ENCODE data around the gene SHISAL2B.

The SHISAL2B gene

DNA sequence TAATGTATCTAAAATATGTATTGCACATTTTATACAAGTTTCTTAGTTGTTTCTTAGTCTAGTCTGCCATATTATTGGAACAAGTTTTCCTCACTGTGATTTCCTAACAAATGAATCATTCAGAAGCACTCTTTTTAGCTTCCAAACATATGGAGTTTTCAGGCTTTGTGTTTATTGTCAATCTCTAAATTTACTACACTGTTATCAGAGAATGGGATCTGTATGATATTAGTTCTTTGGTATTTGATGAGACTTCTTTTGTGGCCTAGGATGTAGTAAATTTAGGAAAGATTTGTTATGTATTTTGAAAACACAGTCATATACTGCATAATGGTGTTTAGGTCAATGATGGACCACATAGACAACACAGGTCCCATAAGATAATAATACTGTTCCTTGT lies 52.5 kb downstream of the SHISAL2B start:
- Histone ChIP-seq H3K27ac (no peak overlapping the region), H3K36me3 (replicated peaks) (peaks cover 3% of the 10 kb centered on the region), H3K4me3 (ENCODE audit: low read depth, low read length) (no peak overlapping the region), H3K27me3 (replicated peaks) (no peaks in the 10 kb centered on the region)
- TF ChIP-seq CTCF (IDR thresholded peaks at IDR 0.05; ENCODE audit: low read depth, low read length, missing control alignments): no peak
- no peak for DNase-seq
- in situ Hi-C loops (cut with HindIII; ENCODE audit: low pct_ligation_motif_present, low sequenced_read_pairs): no loop called here

DNA sequence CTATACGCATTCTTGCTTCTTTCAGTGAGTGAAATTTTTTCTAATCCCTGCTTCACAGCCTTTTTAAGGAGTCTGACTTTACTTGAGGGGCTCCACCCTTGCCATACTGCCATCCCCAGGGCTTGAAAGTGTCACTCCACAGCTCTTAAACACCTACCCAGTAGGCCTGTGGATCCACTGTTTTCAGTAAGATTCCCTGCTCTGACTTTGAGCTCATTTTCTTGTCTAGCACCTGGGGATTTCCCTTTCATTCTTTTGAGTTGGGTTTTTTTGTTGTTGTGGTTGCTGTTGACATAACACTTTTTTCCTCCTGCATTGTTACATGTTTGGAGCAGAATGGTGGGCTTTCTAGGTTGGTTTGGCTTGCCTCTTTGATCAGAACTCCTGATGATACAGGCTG lies 54.6 kb downstream of the SHISAL2B start:
- no peaks in the 10 kb centered on the region for H3K27me3 ChIP-seq (replicated peaks)
- TF ChIP-seq CTCF (IDR thresholded peaks at IDR 0.05; ENCODE audit: low read depth, low read length, missing control alignments): no peak
- peaks cover 3% of the 10 kb centered on the region for H3K36me3 ChIP-seq (replicated peaks)
- DNase-seq: no peak
- H3K27ac ChIP-seq: no peak overlapping the region
- H3K4me3 ChIP-seq (ENCODE audit: low read depth, low read length): no peak overlapping the region
- in situ Hi-C loops (cut with HindIII; ENCODE audit: low pct_ligation_motif_present, low sequenced_read_pairs): no loop called here

- Histone ChIP-seq H3K27me3 (replicated peaks) (no peaks in the 10 kb centered on the region), H3K4me3 (ENCODE audit: low read depth, low read length) (no peak overlapping the region), H3K27ac (no peak overlapping the region), H3K36me3 (replicated peaks) (no peaks in the 10 kb centered on the region)
- no peak for DNase-seq
- no peak for TF ChIP-seq CTCF (IDR thresholded peaks at IDR 0.05; ENCODE audit: low read depth, low read length, missing control alignments)
- in situ Hi-C loops (cut with HindIII; ENCODE audit: low pct_ligation_motif_present, low sequenced_read_pairs): no loop called here
These were observed 56.1 kb downstream of the SHISAL2B start for GRCh38 chr5:64746446-64746845.

DNA sequence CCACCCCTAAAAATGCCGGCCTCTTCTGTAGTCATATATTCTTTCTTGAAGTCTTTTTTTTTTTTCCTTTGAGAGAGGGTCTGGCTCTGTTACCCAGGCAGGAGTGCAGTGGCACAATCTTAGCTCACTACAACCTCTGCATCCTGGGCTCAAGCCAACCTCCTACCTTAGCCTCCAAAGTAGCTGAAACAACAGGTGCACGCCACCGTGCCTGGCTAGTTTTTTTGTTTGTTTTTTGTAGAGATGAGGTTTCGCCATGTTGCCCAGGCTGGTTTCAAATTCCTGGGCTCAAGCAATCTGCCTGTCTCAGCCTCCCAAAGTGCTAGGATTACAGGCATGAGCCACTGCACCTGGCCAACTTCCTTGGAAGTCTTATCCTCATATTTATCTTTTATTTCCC lies 59.1 kb downstream of the SHISAL2B start:
- DNase-seq: no peak
- TF ChIP-seq CTCF (IDR thresholded peaks at IDR 0.05; ENCODE audit: low read depth, low read length, missing control alignments): no peak
- Histone ChIP-seq H3K36me3 (replicated peaks) (peaks cover 3% of the 10 kb centered on the region), H3K4me3 (ENCODE audit: low read depth, low read length) (no peak overlapping the region), H3K27ac (no peak overlapping the region), H3K27me3 (replicated peaks) (no peaks in the 10 kb centered on the region)
- in situ Hi-C loops (cut with HindIII; ENCODE audit: low pct_ligation_motif_present, low sequenced_read_pairs): no loop called here

- DNase-seq: no peak
- in situ Hi-C loops (cut with HindIII; ENCODE audit: low pct_ligation_motif_present, low sequenced_read_pairs): no loop called here
- no peaks in the 10 kb centered on the region for H3K27me3 ChIP-seq (replicated peaks)
These were observed 63.8 kb downstream of the SHISAL2B start for GRCh38 chr5:64754066-64754465.

More at GRCh38 chr5:64754066-64754465, 63.8 kb downstream of the SHISAL2B start:
- no peak overlapping the region for H3K4me3 ChIP-seq (ENCODE audit: low read depth, low read length)
- peaks cover 3% of the 10 kb centered on the region for H3K36me3 ChIP-seq (replicated peaks)
- H3K27ac ChIP-seq: no peak overlapping the region
- TF ChIP-seq CTCF (IDR thresholded peaks at IDR 0.05; ENCODE audit: low read depth, low read length, missing control alignments): no peak
